ENCODE results near the gene DCBLD2.

The DCBLD2 gene

DNA sequence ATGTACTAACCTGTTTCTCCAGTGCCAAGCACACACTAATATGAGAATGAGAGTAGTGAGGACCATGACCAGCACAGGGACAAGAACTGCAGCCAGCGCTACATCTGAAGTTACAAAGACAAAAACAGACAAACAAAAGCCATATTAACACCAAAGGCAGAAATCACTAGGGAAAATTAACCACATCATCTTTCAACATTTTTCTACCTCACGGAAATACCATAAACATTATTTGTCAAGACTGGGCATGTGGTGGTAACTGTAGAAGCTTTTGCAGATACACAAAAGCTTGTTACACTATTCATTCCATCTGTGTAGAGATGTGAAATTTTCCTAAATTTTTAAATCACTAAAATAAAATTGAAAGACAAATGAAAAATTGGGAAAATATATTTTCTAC lies 93.4 kb downstream of the DCBLD2 start:
- Mint-ChIP-seq H3K9me3 (peaks cover 5% of the 10 kb centered on the region), H3K36me3 (ENCODE audit: low read depth) (peaks cover 59% of the 10 kb centered on the region), H3K4me3 (no peak overlapping the region), H3K27me3 (ENCODE audit: low read depth) (no peaks in the 10 kb centered on the region), H3K4me1 (no peaks in the 10 kb centered on the region), H3K27ac (no peak overlapping the region)
- TF ChIP-seq, protein P1, sequence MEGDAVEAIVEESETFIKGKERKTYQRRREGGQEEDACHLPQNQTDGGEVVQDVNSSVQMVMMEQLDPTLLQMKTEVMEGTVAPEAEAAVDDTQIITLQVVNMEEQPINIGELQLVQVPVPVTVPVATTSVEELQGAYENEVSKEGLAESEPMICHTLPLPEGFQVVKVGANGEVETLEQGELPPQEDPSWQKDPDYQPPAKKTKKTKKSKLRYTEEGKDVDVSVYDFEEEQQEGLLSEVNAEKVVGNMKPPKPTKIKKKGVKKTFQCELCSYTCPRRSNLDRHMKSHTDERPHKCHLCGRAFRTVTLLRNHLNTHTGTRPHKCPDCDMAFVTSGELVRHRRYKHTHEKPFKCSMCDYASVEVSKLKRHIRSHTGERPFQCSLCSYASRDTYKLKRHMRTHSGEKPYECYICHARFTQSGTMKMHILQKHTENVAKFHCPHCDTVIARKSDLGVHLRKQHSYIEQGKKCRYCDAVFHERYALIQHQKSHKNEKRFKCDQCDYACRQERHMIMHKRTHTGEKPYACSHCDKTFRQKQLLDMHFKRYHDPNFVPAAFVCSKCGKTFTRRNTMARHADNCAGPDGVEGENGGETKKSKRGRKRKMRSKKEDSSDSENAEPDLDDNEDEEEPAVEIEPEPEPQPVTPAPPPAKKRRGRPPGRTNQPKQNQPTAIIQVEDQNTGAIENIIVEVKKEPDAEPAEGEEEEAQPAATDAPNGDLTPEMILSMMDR (IDR thresholded peaks at IDR 0.05; ENCODE audit: unreplicated experiment in 3 of 3), result no peak

DNA sequence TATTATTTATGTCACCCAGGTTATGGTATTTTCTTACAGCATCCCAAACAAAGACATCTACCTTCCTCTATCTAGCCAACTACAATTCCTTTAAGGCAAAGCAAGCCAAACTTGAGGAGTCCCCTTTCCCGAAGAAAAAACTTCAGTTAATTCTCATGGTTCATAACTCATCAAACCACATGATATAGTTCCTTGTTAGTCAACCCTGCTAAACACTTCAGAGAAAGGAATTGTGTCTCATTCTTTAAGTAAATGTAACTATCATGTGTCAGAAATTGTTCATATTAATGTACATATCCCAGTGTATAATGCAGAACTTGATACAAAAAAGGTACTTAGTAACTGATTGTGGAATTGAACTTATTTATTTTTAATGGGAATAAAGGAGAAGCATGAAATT lies 93.9 kb downstream of the DCBLD2 start:
- H3K9me3 Mint-ChIP-seq, result peaks cover 7% of the 10 kb centered on the region
- H3K27me3 Mint-ChIP-seq (ENCODE audit: low read depth), result no peaks in the 10 kb centered on the region
- H3K27ac Mint-ChIP-seq, result no peak overlapping the region
- no peaks in the 10 kb centered on the region for H3K4me1 Mint-ChIP-seq
- TF ChIP-seq, protein P1 (IDR thresholded peaks at IDR 0.05; ENCODE audit: unreplicated experiment in 3 of 3), result no peak
- H3K4me3 Mint-ChIP-seq, result no peak overlapping the region
- peaks cover 64% of the 10 kb centered on the region for H3K36me3 Mint-ChIP-seq (ENCODE audit: low read depth)

DNA sequence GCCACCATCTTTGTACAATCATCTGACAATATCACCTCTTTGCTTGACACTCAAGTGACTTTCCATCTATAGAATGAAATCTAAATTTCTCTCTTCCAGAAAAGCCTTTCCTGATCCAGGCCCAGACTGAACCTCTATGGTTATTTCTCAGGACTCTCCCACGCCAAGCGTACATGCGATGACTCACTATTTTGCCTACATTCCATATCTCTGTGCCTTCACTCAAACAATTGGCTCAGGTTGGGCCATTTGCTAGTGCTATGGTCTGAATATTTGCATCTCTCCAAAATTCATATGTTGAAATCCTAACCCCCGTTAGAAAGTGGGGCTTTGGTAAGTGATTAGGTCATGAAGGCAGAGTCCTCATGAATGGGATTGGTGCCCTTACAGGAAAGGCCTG lies 94.5 kb downstream of the DCBLD2 start:
- Mint-ChIP-seq H3K4me1 (no peaks in the 10 kb centered on the region), H3K36me3 (ENCODE audit: low read depth) (peaks cover 69% of the 10 kb centered on the region), H3K4me3 (no peak overlapping the region), H3K9me3 (peaks cover 7% of the 10 kb centered on the region), H3K27me3 (ENCODE audit: low read depth) (no peaks in the 10 kb centered on the region), H3K27ac (no peak overlapping the region)
- TF ChIP-seq, protein P1 (IDR thresholded peaks at IDR 0.05; ENCODE audit: unreplicated experiment in 3 of 3), result no peak

DNA sequence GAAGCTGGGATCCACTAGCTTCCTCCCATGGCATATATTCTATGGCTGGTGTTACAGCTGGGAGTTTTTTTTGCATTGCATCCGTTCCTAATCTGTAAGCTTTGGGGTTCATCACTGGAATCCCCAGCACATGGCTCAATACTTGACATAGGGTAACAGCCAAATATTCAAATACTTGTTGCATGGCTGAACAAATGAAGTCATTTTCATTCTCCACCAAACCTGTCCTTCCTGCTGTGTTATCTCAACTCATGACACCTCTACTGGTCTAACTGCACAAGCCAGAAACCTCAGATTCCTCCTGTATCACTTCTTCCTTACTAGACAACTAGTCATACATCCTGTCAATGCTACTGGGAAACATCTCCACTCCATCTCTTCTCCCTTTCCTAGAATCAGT lies 95.0 kb downstream of the DCBLD2 start:
- peaks cover 72% of the 10 kb centered on the region for H3K36me3 Mint-ChIP-seq (ENCODE audit: low read depth)
- no peak overlapping the region for H3K4me3 Mint-ChIP-seq
- no peak overlapping the region for H3K27ac Mint-ChIP-seq
- no peaks in the 10 kb centered on the region for H3K27me3 Mint-ChIP-seq (ENCODE audit: low read depth)
- H3K4me1 Mint-ChIP-seq, result no peaks in the 10 kb centered on the region
- H3K9me3 Mint-ChIP-seq, result peaks cover 7% of the 10 kb centered on the region
- TF ChIP-seq, protein P1 (IDR thresholded peaks at IDR 0.05; ENCODE audit: unreplicated experiment in 3 of 3), result no peak

DNA sequence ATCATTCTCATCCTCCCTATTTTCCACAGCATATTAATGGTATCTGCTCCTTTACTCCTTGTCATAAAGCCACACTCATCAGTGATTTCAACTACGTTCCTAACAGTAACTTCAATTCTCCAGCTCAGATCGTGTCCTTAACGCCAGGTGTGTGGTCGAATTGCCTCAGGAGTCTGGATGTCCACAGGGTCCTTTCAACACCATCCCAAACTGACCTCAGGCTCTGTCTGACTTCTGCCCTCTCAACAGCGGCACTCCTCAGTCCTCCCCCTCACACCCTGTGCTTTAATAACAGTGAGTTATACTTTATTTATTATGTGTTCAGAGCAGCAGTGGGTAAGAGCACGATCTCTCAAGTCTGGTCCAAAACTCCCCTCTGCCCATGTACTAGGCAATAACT lies 95.9 kb downstream of the DCBLD2 start:
- Mint-ChIP-seq H3K27ac (peak overlapping the region in 2 of 3 experiments; percentile 0 to 1), H3K36me3 (ENCODE audit: low read depth) (peaks cover 79% of the 10 kb centered on the region), H3K4me3 (no peak overlapping the region), H3K9me3 (peaks cover 7% of the 10 kb centered on the region), H3K27me3 (ENCODE audit: low read depth) (no peaks in the 10 kb centered on the region), H3K4me1 (no peaks in the 10 kb centered on the region)
- TF ChIP-seq, protein P1 (IDR thresholded peaks at IDR 0.05; ENCODE audit: unreplicated experiment in 3 of 3), result no peak

DNA sequence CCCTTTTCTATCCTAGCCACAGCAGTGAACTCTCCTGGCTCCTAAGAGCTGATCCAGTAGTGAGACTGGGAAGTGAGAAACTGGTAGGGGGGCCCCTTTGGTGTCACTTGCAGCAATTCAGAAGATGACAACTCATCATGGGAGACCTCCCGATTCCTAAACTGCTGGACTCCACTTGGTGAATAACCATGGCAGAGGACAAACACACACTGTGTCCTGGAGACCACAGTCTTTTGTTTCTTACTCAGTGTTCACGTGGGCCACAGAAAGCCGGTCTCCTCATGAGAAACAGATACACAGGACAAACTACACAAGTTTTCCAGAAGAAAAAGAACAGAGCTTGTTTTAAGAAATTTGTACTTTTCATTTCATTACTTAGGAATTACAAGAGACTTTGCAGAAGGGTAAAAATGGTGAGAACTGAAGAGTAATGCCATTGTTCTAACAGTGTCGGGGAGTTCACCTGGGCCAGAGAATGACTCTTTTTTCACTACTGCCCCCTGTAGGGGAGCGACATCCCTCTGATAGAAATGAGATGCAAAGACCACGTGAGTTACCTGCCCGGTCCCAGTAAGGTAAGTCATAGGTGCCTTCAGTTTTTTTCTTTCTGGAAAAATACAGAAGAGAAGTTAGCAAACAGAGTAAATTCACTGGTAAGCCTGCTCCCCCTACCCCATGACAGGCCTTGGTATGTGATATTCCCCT lies 100.3 kb downstream of the DCBLD2 start:
- Mint-ChIP-seq H3K36me3 (ENCODE audit: low read depth) (peaks cover 78% of the 10 kb centered on the region), H3K27me3 (ENCODE audit: low read depth) (no peaks in the 10 kb centered on the region), H3K4me1 (no peaks in the 10 kb centered on the region), H3K4me3 (no peak overlapping the region), H3K9me3 (peaks cover 7% of the 10 kb centered on the region), H3K27ac (peak overlapping the region in 2 of 3 experiments; percentile 20 to 80)
- TF ChIP-seq, protein P1 (IDR thresholded peaks at IDR 0.05; ENCODE audit: unreplicated experiment in 3 of 3), result no peak

Measured in nephron (organoid).